Smooth muscle cell (in vitro differentiated cells): ENCODE measurements around the gene RASAL2. TPM values are rescaled to one million over a fixed set of nuclear protein-coding genes. Genes with fewer than 3 reads are reported as not detected.

Experiments used
- DNase-seq: peaks from one replicate; lab custom pipeline; 2025; ENCODE audit not compliant: unreplicated experiment; lab: John Stamatoyannopoulos, UW
- H2AFZ ChIP-seq: fragments of 200-600 bp; sonication (generic); 2 replicates; pipeline ENCODE4 v1.6.0; 2016; ENCODE audit warnings: antibody characterized with exemption, low read depth, mild to moderate bottlenecking
- H3F3A ChIP-seq: fragments of 200-600 bp; sonication (generic); 2 replicates; pipeline ENCODE4 v1.6.0; 2017; ENCODE audit warnings: antibody characterized with exemption, low read depth
- H3K27ac ChIP-seq: fragments of 200-600 bp; sonication (generic); 2 replicates; pipeline ENCODE4 v1.5.1; 2016; ENCODE audit warnings: low read depth, mild to moderate bottlenecking
- H3K27me3 ChIP-seq: fragments of 200-600 bp; sonication (generic); 2 replicates; pipeline ENCODE4 v1.6.1; 2016; ENCODE audit warnings: low read depth, mild to moderate bottlenecking
- H3K36me3 ChIP-seq: fragments of 200-600 bp; sonication (generic); 2 replicates; pipeline ENCODE4 v1.5.1; 2016; ENCODE audit warnings: low read depth
- H3K4me1 ChIP-seq: fragments of 200-600 bp; sonication (generic); 2 replicates; pipeline ENCODE4 v1.5.1; 2016; ENCODE audit warnings: low read depth
- H3K4me2 ChIP-seq: fragments of 200-600 bp; sonication (generic); 2 replicates; pipeline ENCODE4 v1.6.0; 2016; ENCODE audit warnings: mild to moderate bottlenecking
- H3K4me3 ChIP-seq: fragments of 200-600 bp; sonication (generic); 2 replicates; pipeline ENCODE4 v1.5.1; 2016; ENCODE audit warnings: mild to moderate bottlenecking
- H3K79me2 ChIP-seq: fragments of 200-600 bp; sonication (generic); 2 replicates; pipeline ENCODE4 v1.6.0; 2016; ENCODE audit warnings: low read depth, mild to moderate bottlenecking
- H3K9ac ChIP-seq: fragments of 200-600 bp; sonication (generic); 2 replicates; pipeline ENCODE4 v1.6.0; 2016; ENCODE audit warnings: low read depth
- H3K9me3 ChIP-seq: fragments of 200-600 bp; sonication (generic); replicated peaks from 2 replicates; pipeline ENCODE4 v1.5.1; 2016; ENCODE audit warnings: low read depth
- H4K20me1 ChIP-seq: fragments of 200-600 bp; sonication (generic); 2 replicates; pipeline ENCODE4 v1.6.0; 2016; ENCODE audit warnings: low read depth
- CTCF ChIP-seq: fragments of 200-600 bp; sonication (generic); IDR thresholded peaks from 2 replicates; pipeline ENCODE4 v1.5.1; 2017; ENCODE audit warnings: borderline replicate concordance, mild to moderate bottlenecking, antibody characterized with exemption; ENCODE audit not compliant: insufficient read depth, poor library complexity, severe bottlenecking
- WGBS: methylation state at CpG from one replicate; pipeline ENCODE4 v1.1.7; 2016; ENCODE audit warnings: low lambda C conversion rate; 5-methylcytosine and 5-hydroxymethylcytosine counted together
- polyA plus RNA-seq: library from polyadenylated mRNA; unstranded; fragments of >200 nt; fragmentation: Nextera tagmentation; extraction: Ambion mirVana; gene quantifications from 2 replicates; pipeline ENCODE4 v1.2.1, GENCODE V29; 2016
- total RNA-seq: library from RNA; depleted of rRNA; stranded (reverse); fragments of >200 nt; gene quantifications from 2 replicates; pipeline ENCODE4 v1.2.3, GENCODE V29; 2014

Gene RASAL2
- total and polyA plus RNA-seq, 2 experiments from 2014 or later = 4.3 to 17.6 TPM

GRCh38 chr1:178503849-178504248 is 409.9 kb downstream of the RASAL2 start:
- no peaks in the 10 kb centered on the region for H3K9me3 ChIP-seq
- no peaks in the 10 kb centered on the region for H4K20me1 ChIP-seq
- no peaks in the 10 kb centered on the region for H3K79me2 ChIP-seq
- H3K9ac ChIP-seq = no peak overlapping the region
- H3K4me1 ChIP-seq = no peaks in the 10 kb centered on the region
- no peak overlapping the region for H3K4me3 ChIP-seq
- no peak overlapping the region for H3K27ac ChIP-seq
- H2AFZ ChIP-seq = no peak overlapping the region
- no peak overlapping the region for H3K4me2 ChIP-seq
- DNase-seq = no peak
- no peaks in the 10 kb centered on the region for H3F3A ChIP-seq
- TF ChIP-seq CTCF = no peak
- H3K27me3 ChIP-seq = no peaks in the 10 kb centered on the region
- H3K36me3 ChIP-seq = no peaks in the 10 kb centered on the region
- 73% methylated on average over 6 of the region's 6 CpGs for WGBS

GRCh38 chr1:178504286-178504685 is 410.4 kb downstream of the RASAL2 start:
- no peaks in the 10 kb centered on the region for H3K36me3 ChIP-seq
- no peaks in the 10 kb centered on the region for H3K27me3 ChIP-seq
- no peak overlapping the region for H3K4me3 ChIP-seq
- no peak overlapping the region for H3K27ac ChIP-seq
- no peaks in the 10 kb centered on the region for H3K4me1 ChIP-seq
- no peaks in the 10 kb centered on the region for H3K79me2 ChIP-seq
- no peaks in the 10 kb centered on the region for H3K9me3 ChIP-seq
- H3K9ac ChIP-seq = no peak overlapping the region
- 90% methylated on average over 4 of the region's 4 CpGs for WGBS
- H4K20me1 ChIP-seq = no peaks in the 10 kb centered on the region
- no peak for TF ChIP-seq CTCF
- no peak overlapping the region for H2AFZ ChIP-seq
- no peak overlapping the region for H3K4me2 ChIP-seq
- no peak for DNase-seq
- H3F3A ChIP-seq = no peaks in the 10 kb centered on the region

GRCh38 chr1:178506177-178506576 is 412.3 kb downstream of the RASAL2 start:
- Histone ChIP-seq H3K9me3 (no peaks in the 10 kb centered on the region), H3F3A (no peaks in the 10 kb centered on the region), H3K27me3 (no peaks in the 10 kb centered on the region), H3K36me3 (no peaks in the 10 kb centered on the region), H4K20me1 (no peaks in the 10 kb centered on the region), H3K79me2 (no peaks in the 10 kb centered on the region), H3K4me2 (no peak overlapping the region), H3K4me3 (no peak overlapping the region), H3K4me1 (no peaks in the 10 kb centered on the region), H3K27ac (no peak overlapping the region), H3K9ac (no peak overlapping the region), H2AFZ (no peak overlapping the region)
- WGBS = 96% methylated on average over 6 of the region's 6 CpGs
- TF ChIP-seq CTCF = no peak
- DNase-seq = no peak

- H3K36me3 ChIP-seq = no peaks in the 10 kb centered on the region
- no peaks in the 10 kb centered on the region for H3K9me3 ChIP-seq
- no peak overlapping the region for H3K4me3 ChIP-seq
- no peak overlapping the region for H3K9ac ChIP-seq
- H3F3A ChIP-seq = no peaks in the 10 kb centered on the region
- H3K27me3 ChIP-seq = no peaks in the 10 kb centered on the region
- H4K20me1 ChIP-seq = no peaks in the 10 kb centered on the region
- no peak overlapping the region for H3K4me2 ChIP-seq
- TF ChIP-seq CTCF = no peak
- no peak overlapping the region for H2AFZ ChIP-seq
- DNase-seq = no peak
- no peaks in the 10 kb centered on the region for H3K79me2 ChIP-seq
- WGBS = 87% methylated on average over 6 of the region's 6 CpGs
- no peaks in the 10 kb centered on the region for H3K4me1 ChIP-seq
- H3K27ac ChIP-seq = no peak overlapping the region
Observed at GRCh38 chr1:178506669-178507068, 412.8 kb downstream of the RASAL2 start.
